Measurements from ENCODE around the gene PRAMEF13.
"Not testable (repeated sequence)": the region's sequence is repeated elsewhere in the genome, so short reads cannot be mapped to it uniquely, and the experiment has no call there.

- not testable (repeated sequence) for TF ChIP-seq POLR2A (IDR thresholded peaks at IDR 0.05; ENCODE audit: low read depth, low read length); TAF1 (IDR thresholded peaks at IDR 0.05; ENCODE audit: borderline replicate concordance, low read depth, low read length); POLR2AphosphoS5 (IDR thresholded peaks at IDR 0.05; ENCODE audit: low read depth, low read length)
Measured at GRCh38 chr1:13234057-13234456, 32.8 kb upstream of the PRAMEF13 start.

All from GM12892 (cell line).